GM23248 (cell line): ENCODE measurements around the gene CD46. TPM values are rescaled to one million over a fixed set of nuclear protein-coding genes. Genes with fewer than 3 reads are reported as not detected.

Experiments used
- DNase-seq: peaks from one replicate; pipeline ENCODE4 v3.0.0-alpha.2; 2015
- H2AFZ ChIP-seq: fragments of 200-600 bp; sonication (generic); 2 replicates; pipeline ENCODE4 v1.6.1; 2016; ENCODE audit warnings: antibody characterized with exemption
- H3F3A ChIP-seq: fragments of 200-600 bp; sonication (generic); 2 replicates; pipeline ENCODE4 v1.6.1; 2016; ENCODE audit warnings: mild to moderate bottlenecking, antibody characterized with exemption, mixed run types; ENCODE audit not compliant: insufficient read depth
- H3K27ac ChIP-seq: fragments of 200-600 bp; sonication (generic); 2 replicates; pipeline ENCODE4 v1.5.1; 2016; ENCODE audit warnings: mild to moderate bottlenecking
- H3K27me3 ChIP-seq: fragments of 200-600 bp; sonication (generic); replicated peaks from 2 replicates; pipeline ENCODE4 v1.6.1; 2016; ENCODE audit warnings: mild to moderate bottlenecking; ENCODE audit not compliant: insufficient read depth
- H3K36me3 ChIP-seq: fragments of 200-600 bp; sonication (generic); 2 replicates; pipeline ENCODE4 v1.6.1; 2016; ENCODE audit warnings: low read depth, mild to moderate bottlenecking
- H3K4me1 ChIP-seq: fragments of 200-600 bp; sonication (generic); 2 replicates; pipeline ENCODE4 v1.6.1; 2016; ENCODE audit warnings: mild to moderate bottlenecking; ENCODE audit not compliant: insufficient read depth
- H3K4me2 ChIP-seq: fragments of 200-600 bp; sonication (generic); one replicate; pipeline ENCODE4 v1.6.1; 2016; ENCODE audit warnings: mild to moderate bottlenecking; ENCODE audit not compliant: unreplicated experiment
- H3K4me3 ChIP-seq: fragments of 200-600 bp; sonication (generic); 2 replicates; pipeline ENCODE4 v1.5.1; 2016; ENCODE audit warnings: mild to moderate bottlenecking
- H3K79me2 ChIP-seq: fragments of 200-600 bp; sonication (generic); 2 replicates; pipeline ENCODE4 v1.6.1; 2016; ENCODE audit warnings: mild to moderate bottlenecking; ENCODE audit not compliant: insufficient read depth
- H3K9ac ChIP-seq: fragments of 200-600 bp; sonication (generic); 2 replicates; pipeline ENCODE4 v1.6.1; 2016; ENCODE audit warnings: mild to moderate bottlenecking
- H3K9me2 ChIP-seq: fragments of 200-600 bp; sonication (generic); 2 replicates; pipeline ENCODE4 v1.6.1; 2016; ENCODE audit warnings: mixed run types, mild to moderate bottlenecking, moderate library complexity; ENCODE audit not compliant: insufficient read depth
- H3K9me3 ChIP-seq: fragments of 200-600 bp; sonication (generic); one replicate; pipeline ENCODE4 v1.6.1; 2017; ENCODE audit warnings: low read depth
- H4K20me1 ChIP-seq: fragments of 200-600 bp; sonication (generic); 2 replicates; pipeline ENCODE4 v1.6.0; 2016; ENCODE audit not compliant: insufficient read depth
- EZH2 ChIP-seq: fragments of 200-600 bp; sonication (generic); IDR thresholded peaks from 2 replicates; pipeline ENCODE4 v1.6.1; 2018; ENCODE audit warnings: antibody characterized with exemption, mild to moderate bottlenecking; ENCODE audit not compliant: insufficient read depth, poor library complexity, severe bottlenecking
- EZH2phosphoT487 ChIP-seq: fragments of 200-600 bp; sonication (generic); IDR thresholded peaks from 2 replicates; pipeline ENCODE4 v1.6.1; 2018; ENCODE audit warnings: antibody characterized with exemption, moderate library complexity, mild to moderate bottlenecking, low read depth; ENCODE audit not compliant: insufficient read depth
- WGBS, 2 experiments: methylation state at CpG; one replicate each; pipeline ENCODE4 v1.1.6; 2015 to 2017; ENCODE audit warnings: low lambda C conversion rate in 2 of 2, low coverage in 1 of 2; ENCODE audit errors: missing lambda C conversion rate in 2 of 2; 5-methylcytosine and 5-hydroxymethylcytosine counted together
- in situ Hi-C: fragments of 300-500 bp; cut with MboI; formaldehyde crosslinking; loops from 2 replicates; pipeline ENCODE4 v1.15.0; 2020
- polyA plus RNA-seq: library from polyadenylated mRNA; unstranded; fragments of >200 nt; fragmentation: Nextera tagmentation; extraction: Ambion mirVana; gene quantifications from 2 replicates; pipeline ENCODE4 v1.2.1, GENCODE V29; 2016
- total RNA-seq: library from RNA; depleted of rRNA; stranded (reverse); fragments of >200 nt; shearing (Covaris generic); gene quantifications from 2 replicates; pipeline ENCODE4 v1.2.3, GENCODE V29; 2014

Gene CD46
- total and polyA plus RNA-seq, 2 experiments from 2014 or later: 49.2 to 117 TPM

DNA sequence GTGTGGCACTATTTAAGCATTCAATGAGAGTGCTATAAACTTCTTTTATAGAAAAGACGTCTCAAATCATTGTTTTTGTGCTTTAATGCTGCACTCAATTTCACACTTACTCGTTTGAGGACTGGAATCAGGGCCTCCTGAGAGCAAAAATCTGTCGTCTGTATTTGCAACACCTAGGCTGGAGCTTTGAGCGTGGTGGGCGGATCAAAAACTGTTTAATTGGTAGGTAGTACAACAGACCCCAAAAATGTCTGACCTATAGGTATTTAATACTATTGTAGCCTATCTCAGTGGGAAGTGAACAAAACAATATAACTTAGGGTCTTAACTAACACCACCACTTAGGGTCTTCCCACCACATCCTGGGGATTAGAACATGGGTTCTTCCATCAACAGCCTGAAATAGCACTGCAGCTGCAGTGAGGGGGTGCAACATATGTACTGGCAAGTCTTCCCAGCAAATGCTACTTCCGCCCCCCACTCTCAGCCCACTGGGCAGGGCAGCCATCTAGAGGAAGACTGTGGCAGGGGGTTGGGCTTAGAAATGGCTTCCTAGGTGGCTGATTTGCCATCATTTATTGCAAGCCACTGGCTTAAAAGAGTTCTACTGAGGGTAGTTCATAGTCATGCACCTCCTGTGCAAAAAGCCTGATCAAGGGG lies 48.3 kb downstream of the CD46 start:
- H3K4me3 ChIP-seq: no peak overlapping the region
- H3K27ac ChIP-seq: no peak overlapping the region
- H3K36me3 ChIP-seq: no peaks in the 10 kb centered on the region
- WGBS, 2 experiments: 85% methylated on average over 6 of the region's 6 CpGs
- in situ Hi-C loops: no loop called here
- no peak overlapping the region for H3K4me2 ChIP-seq
- DNase-seq: no peak
- no peak overlapping the region for H2AFZ ChIP-seq
- H3K9me3 ChIP-seq: no peaks in the 10 kb centered on the region
- H4K20me1 ChIP-seq: no peaks in the 10 kb centered on the region
- H3K27me3 ChIP-seq: no peaks in the 10 kb centered on the region
- H3K9me2 ChIP-seq: no peaks in the 10 kb centered on the region
- TF ChIP-seq EZH2: no peak
- H3K79me2 ChIP-seq: no peaks in the 10 kb centered on the region
- peaks cover 16% of the 10 kb centered on the region for H3K4me1 ChIP-seq
- H3F3A ChIP-seq: peaks cover 10% of the 10 kb centered on the region; the same call in 1 of the 2 replicates
- no peak overlapping the region for H3K9ac ChIP-seq

DNA sequence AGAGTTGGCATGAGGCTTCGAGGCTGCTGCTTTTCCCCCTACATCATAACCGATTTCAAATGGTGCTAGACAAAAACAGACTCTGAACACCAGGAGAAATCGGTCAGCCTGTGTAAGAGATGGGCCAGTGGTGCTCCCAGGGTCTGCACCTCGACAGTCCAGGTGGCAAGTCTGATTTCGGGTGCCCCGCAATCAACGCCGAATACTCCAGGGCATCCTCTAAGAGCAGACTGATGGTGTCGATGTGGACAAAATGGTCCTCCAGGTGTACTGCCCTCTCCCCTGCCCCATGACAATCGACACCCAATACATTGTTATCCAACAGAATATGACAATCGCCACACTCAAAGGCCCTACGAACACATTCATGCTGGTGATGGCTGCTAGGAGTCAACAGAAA lies 50.0 kb downstream of the CD46 start:
- WGBS, 2 experiments: 87 to 89% methylated on average over 12 of the region's 12 CpGs
- H3K9me3 ChIP-seq: no peaks in the 10 kb centered on the region
- no peaks in the 10 kb centered on the region for H3K79me2 ChIP-seq
- H4K20me1 ChIP-seq: no peaks in the 10 kb centered on the region
- H3K27me3 ChIP-seq: no peaks in the 10 kb centered on the region
- in situ Hi-C loops: no loop called here
- no peak overlapping the region for H3K27ac ChIP-seq
- H3K36me3 ChIP-seq: no peaks in the 10 kb centered on the region
- H3K4me3 ChIP-seq: no peak overlapping the region
- H2AFZ ChIP-seq: no peak overlapping the region
- no peak for TF ChIP-seq EZH2
- no peak for TF ChIP-seq EZH2phosphoT487
- no peaks in the 10 kb centered on the region for H3K9me2 ChIP-seq
- 0 out of 2 replicates have a peak, but pooled peaks cover 10% of the 10 kb centered on the region for H3F3A ChIP-seq
- no peak overlapping the region for H3K9ac ChIP-seq
- H3K4me2 ChIP-seq: no peak overlapping the region
- no peak for DNase-seq
- H3K4me1 ChIP-seq: peaks cover 30% of the 10 kb centered on the region

DNA sequence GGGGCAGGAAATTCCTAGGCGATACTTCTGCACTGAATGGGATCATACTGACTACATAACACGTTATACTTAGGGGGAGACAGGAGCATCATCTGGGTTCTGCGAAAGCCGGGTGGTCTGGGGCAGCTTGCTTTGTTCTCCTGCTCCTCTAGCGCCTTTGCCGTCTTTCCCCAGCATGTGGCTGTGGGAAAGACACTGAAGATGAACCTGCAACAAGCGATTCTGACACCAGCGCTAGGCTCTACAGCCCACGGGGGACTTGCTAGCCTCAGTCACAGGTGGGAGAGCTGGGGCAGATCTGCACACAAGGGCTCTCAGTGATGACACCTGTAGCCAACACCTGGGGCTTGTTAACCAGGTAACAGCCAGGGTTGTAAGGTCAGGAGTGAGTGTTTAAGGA lies 51.8 kb downstream of the CD46 start:
- Histone ChIP-seq H2AFZ (no peak overlapping the region), H3K4me1 (peaks cover 21% of the 10 kb centered on the region), H3K4me2 (no peak overlapping the region), H4K20me1 (no peaks in the 10 kb centered on the region), H3K9me2 (no peaks in the 10 kb centered on the region), H3K79me2 (no peaks in the 10 kb centered on the region), H3K27ac (no peak overlapping the region), H3K36me3 (no peaks in the 10 kb centered on the region), H3K9ac (no peak overlapping the region), H3F3A (0 out of 2 replicates have a peak, but pooled peaks cover 7% of the 10 kb centered on the region), H3K4me3 (no peak overlapping the region), H3K9me3 (no peaks in the 10 kb centered on the region), H3K27me3 (no peaks in the 10 kb centered on the region)
- 81 to 89% methylated on average over 9 of the region's 9 CpGs for WGBS, 2 experiments
- in situ Hi-C loops: no loop called here
- TF ChIP-seq EZH2: no peak
- no peak for TF ChIP-seq EZH2phosphoT487
- DNase-seq: no peak

DNA sequence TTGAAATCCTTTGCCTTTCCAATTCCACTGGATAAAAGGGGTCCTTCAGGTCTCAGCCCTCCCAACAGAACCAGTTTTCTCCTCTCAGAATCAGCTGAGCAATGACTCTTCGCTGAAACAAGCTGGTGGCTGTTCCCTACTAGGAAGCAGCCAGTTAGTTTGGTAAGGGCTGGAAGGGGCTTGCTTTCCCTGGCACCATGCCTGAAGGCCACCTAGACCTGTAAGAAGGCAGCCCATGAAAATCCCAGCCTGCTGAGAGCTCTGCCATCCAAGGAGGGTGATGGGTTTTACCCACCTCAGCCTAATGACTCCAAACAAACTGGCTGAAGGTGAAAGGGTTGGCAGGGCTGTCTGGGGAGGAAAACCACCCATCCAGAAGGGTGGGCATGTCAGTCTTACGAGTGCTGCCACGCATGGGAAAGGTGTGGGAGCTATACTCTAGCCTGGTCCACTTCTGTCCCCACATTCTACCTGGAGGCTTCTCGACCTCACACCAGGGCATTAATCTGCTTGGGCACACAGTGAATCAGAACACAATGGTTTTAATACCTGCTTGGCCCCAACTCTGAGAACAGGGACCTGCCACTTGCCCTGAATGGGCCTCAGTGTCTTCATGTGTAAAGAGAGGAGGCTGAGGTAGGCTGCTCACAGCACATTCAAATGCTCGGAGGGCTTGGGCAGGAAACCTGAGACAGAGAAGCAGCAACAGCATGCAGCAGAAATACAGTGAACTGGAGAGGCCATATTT lies 53.0 kb downstream of the CD46 start:
- Histone ChIP-seq H3K9ac (peak overlapping the region; percentile 63), H3K9me2 (no peaks in the 10 kb centered on the region), H3K4me2 (no peak overlapping the region), H3K27ac (peak overlapping the region; percentile 83; the same call in 1 of the 2 replicates), H3K79me2 (no peaks in the 10 kb centered on the region), H3K4me3 (no peak overlapping the region), H3K36me3 (no peaks in the 10 kb centered on the region), H2AFZ (no peak overlapping the region), H4K20me1 (no peaks in the 10 kb centered on the region), H3K4me1 (peaks cover 27% of the 10 kb centered on the region), H3F3A (peaks cover 15% of the 10 kb centered on the region; the same call in 1 of the 2 replicates), H3K9me3 (no peaks in the 10 kb centered on the region), H3K27me3 (no peaks in the 10 kb centered on the region)
- 94 to 100% methylated on average over 5 of the region's 5 CpGs for WGBS, 2 experiments
- in situ Hi-C loops: no loop called here
- TF ChIP-seq EZH2phosphoT487: no peak
- TF ChIP-seq EZH2: no peak
- DNase-seq: no peak
